Adrenal gland (tissue), 12 donors: Measurements from ENCODE around the gene IGDCC3. TPM values are rescaled to one million over a fixed set of nuclear protein-coding genes. Genes with fewer than 3 reads are reported as not detected.

Experiments used
- DNase-seq, 7 donors: peaks; one replicate each; pipeline ENCODE4 v3.0.0-alpha.2; 2019 to 2020
- H3K27ac ChIP-seq, 5 donors: fragments of 200-600 bp; sonication (generic) in 4 of 5; 1 replicate in 3 of 5; 2 replicates in 2 of 5; pipeline versions ENCODE4 v1.5.1 to v1.8.0; 2016 to 2020; ENCODE audit warnings: mild to moderate bottlenecking in 1 of 5
- H3K27me3 ChIP-seq: fragments of 200-600 bp; 2 replicates; pipeline ENCODE4 v1.8.0; 2021
- H3K36me3 ChIP-seq, 2 donors: fragments of 200-600 bp; replicated peaks in 1 of 2; 1 replicate in 1 of 2; 2 replicates in 1 of 2; pipeline versions ENCODE4 v1.5.1 to v1.8.0; 2018 to 2022
- H3K4me1 ChIP-seq, 2 donors: fragments of 200-600 bp; replicated peaks in 1 of 2; 1 replicate in 1 of 2; 2 replicates in 1 of 2; pipeline versions ENCODE4 v1.5.1 to v1.8.0; 2018 to 2021
- H3K4me3 ChIP-seq, 4 donors: fragments of 200-600 bp; sonication (generic) in 3 of 4; one replicate each; pipeline ENCODE4 v1.5.1; 2016 to 2018
- H3K9me3 ChIP-seq, 3 donors: fragments of 200-600 bp; sonication (generic) in 1 of 3; replicated peaks in 1 of 3; 1 replicate in 2 of 3; 2 replicates in 1 of 3; pipeline versions ENCODE4 v1.5.1 to v1.8.0; 2016 to 2021
- POLR2A ChIP-seq, 2 donors: fragments of 450-650 bp; IDR thresholded peaks; one replicate each; pipeline ENCODE4 v1.6.1; 2017; ENCODE audit warnings: antibody characterized with exemption in 2 of 2, mild to moderate bottlenecking in 2 of 2, moderate library complexity in 1 of 2
- WGBS, 4 donors: extraction: QIAGEN DNeasy Blood & Tissue Kit in 2 of 4; methylation state at CpG; one replicate each; pipeline versions ENCODE4 v1.1.5 to v1.1.7; 2013 to 2017; 5-methylcytosine and 5-hydroxymethylcytosine counted together
- intact Hi-C, 2 donors: fragments of 100-400 bp; cut with DNase I; formaldehyde crosslinking; loops; one replicate each; pipeline versions ENCODE4 v1.14.1 to v1.15.0; 2022 to 2023
- polyA plus RNA-seq, 3 donors: library from polyadenylated mRNA; stranded (reverse); fragments of 200-250 nt in 2 of 3; fragments of 350-450 nt in 1 of 3; fragmentation: Illumina TruSeq in 1 of 3; extraction: RNeasy Lipid Tissue Mini Kit (QIAGEN cat#74804) in 1 of 3; gene quantifications; one replicate each; pipeline ENCODE4 v1.2.3, GENCODE V29; 2013 to 2014
- total RNA-seq, 9 donors: library from RNA; depleted of rRNA in 4 of 9; stranded (reverse); fragments of >200 nt in 4 of 9; fragments of 120-200 nt in 1 of 9; fragmentation: NEBNext Ultra II Directional in 1 of 9; extraction: Animal tissue kit (Norgen Biotek cat#: 25700) in 1 of 9; gene quantifications; one replicate each; pipeline versions ENCODE4 v1.1.0 to v1.2.4, GENCODE V29; 2013 to 2023
- TF ChIP-seq, protein P1 (sequence below), 6 experiments: fragments of 450-650 bp in 4 of 6; fragments of 200-600 bp in 2 of 6; sonication (generic) in 1 of 6; IDR thresholded peaks; 1 replicate in 5 of 6; 2 replicates in 1 of 6; pipeline versions ENCODE4 v1.5.1 to v1.8.0; 2016 to 2021; ENCODE audit warnings: antibody characterized with exemption in 6 of 6, mild to moderate bottlenecking in 2 of 6, moderate library complexity in 1 of 6
- donor health status: healthy with polysubstance abuse.
- donor health status: Bipolar disorder and iron deficiency.
- donor health status: DM: yes; HTN: yes; CAD: no.
- donor health status: DM: no; HTN: no; CAD: no.
- donor health status: DM: no; HTN: no; CAD: no.
- donor health status: DM: yes; HTN: yes; CAD: no.

Gene IGDCC3
- total and polyA plus RNA-seq, 12 donors, result 0.13 to 0.39 (median 0.29) TPM; not detected in 7

- H3K9me3 ChIP-seq, result no peaks in the 10 kb centered on the region
- no peak overlapping the region for H3K4me3 ChIP-seq
- H3K27ac ChIP-seq, result no peak overlapping the region
- H3K4me1 ChIP-seq, result no peaks in the 10 kb centered on the region
- WGBS, 4 donors, result 91 to 96% (median 95%) methylated on average over 10 of the region's 10 CpGs
- TF ChIP-seq, protein P1, sequence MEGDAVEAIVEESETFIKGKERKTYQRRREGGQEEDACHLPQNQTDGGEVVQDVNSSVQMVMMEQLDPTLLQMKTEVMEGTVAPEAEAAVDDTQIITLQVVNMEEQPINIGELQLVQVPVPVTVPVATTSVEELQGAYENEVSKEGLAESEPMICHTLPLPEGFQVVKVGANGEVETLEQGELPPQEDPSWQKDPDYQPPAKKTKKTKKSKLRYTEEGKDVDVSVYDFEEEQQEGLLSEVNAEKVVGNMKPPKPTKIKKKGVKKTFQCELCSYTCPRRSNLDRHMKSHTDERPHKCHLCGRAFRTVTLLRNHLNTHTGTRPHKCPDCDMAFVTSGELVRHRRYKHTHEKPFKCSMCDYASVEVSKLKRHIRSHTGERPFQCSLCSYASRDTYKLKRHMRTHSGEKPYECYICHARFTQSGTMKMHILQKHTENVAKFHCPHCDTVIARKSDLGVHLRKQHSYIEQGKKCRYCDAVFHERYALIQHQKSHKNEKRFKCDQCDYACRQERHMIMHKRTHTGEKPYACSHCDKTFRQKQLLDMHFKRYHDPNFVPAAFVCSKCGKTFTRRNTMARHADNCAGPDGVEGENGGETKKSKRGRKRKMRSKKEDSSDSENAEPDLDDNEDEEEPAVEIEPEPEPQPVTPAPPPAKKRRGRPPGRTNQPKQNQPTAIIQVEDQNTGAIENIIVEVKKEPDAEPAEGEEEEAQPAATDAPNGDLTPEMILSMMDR (IDR thresholded peaks at IDR 0.05), result no peak
- TF ChIP-seq POLR2A (IDR thresholded peaks at IDR 0.05), result no peak
- no peaks in the 10 kb centered on the region for H3K27me3 ChIP-seq
- peaks cover 0 to 7% of the 10 kb centered on the region in 2 donors for H3K36me3 ChIP-seq
- no peak for DNase-seq
- intact Hi-C loops, result no loop called here
These were observed 13.9 kb upstream of the IGDCC3 start for GRCh38 chr15:65391732-65392131.

DNA sequence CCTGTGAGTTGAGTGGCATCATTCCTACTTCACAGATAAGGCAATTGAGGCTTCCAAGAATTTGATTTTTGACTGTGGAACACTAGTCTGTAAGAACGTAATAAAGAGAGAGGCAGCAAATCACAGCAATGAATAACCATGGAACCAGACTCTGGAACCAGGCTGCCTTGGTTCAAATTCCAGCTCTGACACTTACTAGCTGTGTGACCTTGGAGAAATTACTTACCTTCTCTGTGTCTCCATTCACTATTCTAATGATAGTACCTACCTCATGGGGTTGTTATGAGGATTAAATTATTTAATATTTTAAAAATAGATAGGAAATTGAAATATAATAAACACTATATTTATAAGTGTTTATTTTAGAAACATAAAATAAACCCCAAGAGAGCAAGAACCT, 12.6 kb upstream of the IGDCC3 start:
- intact Hi-C loops, result no loop called here
- 77 to 88% (median 80%) methylated on average over 1 of the region's 1 CpG for WGBS, 4 donors
- Histone ChIP-seq H3K4me1 (peaks cover 0 to 1% of the 10 kb centered on the region in 2 donors), H3K36me3 (peaks cover 0 to 7% of the 10 kb centered on the region in 2 donors), H3K27ac (no peak overlapping the region), H3K27me3 (no peaks in the 10 kb centered on the region), H3K9me3 (no peaks in the 10 kb centered on the region), H3K4me3 (no peak overlapping the region)
- TF ChIP-seq POLR2A (IDR thresholded peaks at IDR 0.05), result no peak
- TF ChIP-seq, protein P1 (IDR thresholded peaks at IDR 0.05), result no peak
- DNase-seq, result no peak

- Histone ChIP-seq H3K27me3 (no peaks in the 10 kb centered on the region), H3K4me3 (no peak overlapping the region), H3K27ac (no peak overlapping the region), H3K36me3 (peaks cover 0 to 7% of the 10 kb centered on the region in 2 donors), H3K9me3 (no peaks in the 10 kb centered on the region), H3K4me1 (peaks cover 0 to 6% of the 10 kb centered on the region in 2 donors)
- WGBS, 4 donors, result 85 to 91% (median 91%) methylated on average over 10 of the region's 10 CpGs
- intact Hi-C loops, result loop anchor here in 1 of 2 donors (5.0 kb wide), 1 partner anchor 72 kb away; no protein-coding TSS in a partner anchor
- no peak for TF ChIP-seq POLR2A (IDR thresholded peaks at IDR 0.05)
- TF ChIP-seq, protein P1 (IDR thresholded peaks at IDR 0.05), result no peak
- DNase-seq, result no peak
These were observed 11.4 kb upstream of the IGDCC3 start for GRCh38 chr15:65389226-65389625.

GRCh38 chr15:65388306-65389080, 10.7 kb upstream of the IGDCC3 start:
- no peak overlapping the region for H3K27ac ChIP-seq
- no peak for TF ChIP-seq POLR2A (IDR thresholded peaks at IDR 0.05)
- no peak for DNase-seq
- H3K36me3 ChIP-seq, result peaks cover 0 to 7% of the 10 kb centered on the region in 2 donors
- H3K27me3 ChIP-seq, result no peaks in the 10 kb centered on the region
- intact Hi-C loops, result loop anchor here in 1 of 2 donors (5.0 kb wide), 1 partner anchor 71 kb away; no protein-coding TSS in a partner anchor
- no peak overlapping the region for H3K4me3 ChIP-seq
- no peaks in the 10 kb centered on the region for H3K9me3 ChIP-seq
- H3K4me1 ChIP-seq, result peaks cover 0 to 6% of the 10 kb centered on the region in 2 donors
- WGBS, 4 donors, result 88 to 93% (median 90%) methylated on average over 9 to 17 of the region's 17 CpGs
